AG08395 (cell line): ENCODE data around the gene OR6K3.

Experiments used
- DNase-seq: peaks from one replicate; pipeline ENCODE4 v3.0.0; 2012; ENCODE audit warnings: mixed read lengths, low spot score

The OR6K3 gene

DNA sequence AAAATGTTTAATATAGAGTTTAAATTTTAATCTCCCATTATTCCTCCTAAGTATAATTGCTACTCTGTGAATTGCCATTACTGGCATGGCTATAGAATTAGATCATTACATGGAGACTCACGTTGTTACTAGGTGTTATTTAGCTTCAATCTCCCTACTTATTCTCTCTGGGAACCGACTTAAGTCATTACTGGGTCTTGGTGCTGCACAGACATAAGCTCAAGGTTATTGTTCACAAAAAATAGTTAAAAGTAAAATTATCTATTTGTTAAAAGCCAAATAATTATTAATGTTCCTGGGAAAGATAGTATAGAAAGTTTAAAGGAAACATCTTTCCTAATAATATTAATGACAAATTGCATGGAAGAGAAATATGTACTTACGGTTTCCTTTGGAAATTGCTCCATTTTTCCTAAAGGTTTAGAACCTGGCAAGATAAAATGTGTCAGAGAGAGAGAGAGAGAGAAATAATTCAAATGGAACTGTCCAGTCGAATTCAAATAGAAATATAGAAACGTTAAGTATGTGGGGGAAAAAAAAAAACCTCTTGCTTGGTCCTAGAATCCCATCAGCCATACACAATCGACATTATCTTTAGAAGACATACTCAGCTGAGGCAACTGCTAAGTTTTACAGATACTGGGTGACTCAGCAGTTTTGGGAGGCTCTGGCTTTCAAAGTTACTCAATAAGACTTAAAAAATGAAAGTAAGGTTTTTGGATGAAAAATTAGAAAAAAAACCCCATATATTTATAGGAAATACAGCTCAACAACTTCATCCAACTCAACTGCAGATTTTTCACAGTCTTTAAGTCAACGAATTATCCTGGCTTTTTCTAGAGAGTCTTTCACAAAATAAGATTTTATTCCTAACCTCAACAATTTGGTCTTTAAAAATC is 34.2 kb downstream of the OR6K3 start, which contains the start of gene SPTA1:
SPTA1 (minus strand) TSS at position 605 of the 899 bp plus-strand sequence; CDS start at position 407, 198 bp downstream.
- DNase-seq, result no peak

DNA sequence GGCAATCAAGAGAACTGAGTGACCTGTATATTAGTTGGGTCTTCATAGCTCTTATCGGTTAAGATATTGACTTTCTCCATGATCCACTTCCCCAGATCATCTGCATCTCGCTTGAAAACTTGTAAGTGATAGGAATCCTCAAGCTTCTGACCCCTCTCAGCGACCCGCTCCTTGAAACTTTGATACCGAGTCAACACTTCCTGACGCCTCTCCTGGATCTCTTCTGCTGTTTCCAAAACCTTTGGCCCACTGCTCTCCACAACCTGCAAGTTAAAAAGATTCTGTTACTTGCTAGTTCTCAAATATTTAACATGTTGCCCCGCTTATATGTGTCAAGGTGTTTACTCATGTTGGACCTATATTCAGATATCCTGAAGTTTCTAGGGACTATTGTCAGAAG is 35.4 kb downstream of the OR6K3 start:
- no peak for DNase-seq

DNA sequence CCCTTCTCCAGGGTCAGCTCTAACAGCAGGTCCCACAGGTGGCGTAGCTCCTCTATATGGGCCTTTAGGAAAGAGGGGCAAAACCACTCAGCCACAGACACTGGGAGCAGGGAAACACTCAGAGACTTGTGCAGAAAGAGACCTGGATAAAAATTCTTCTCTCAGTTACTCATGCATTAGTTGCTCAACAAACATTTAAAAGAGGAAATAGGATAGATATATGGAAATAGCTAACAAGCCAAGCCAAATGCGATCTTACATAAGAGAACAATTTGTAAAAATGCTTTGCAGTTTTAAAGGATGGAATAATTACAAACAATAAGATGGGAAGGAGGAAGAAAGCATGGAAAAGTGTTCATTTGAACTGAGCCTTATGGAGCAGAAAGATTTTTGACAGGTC is 38.9 kb downstream of the OR6K3 start:
- DNase-seq, result no peak

DNA sequence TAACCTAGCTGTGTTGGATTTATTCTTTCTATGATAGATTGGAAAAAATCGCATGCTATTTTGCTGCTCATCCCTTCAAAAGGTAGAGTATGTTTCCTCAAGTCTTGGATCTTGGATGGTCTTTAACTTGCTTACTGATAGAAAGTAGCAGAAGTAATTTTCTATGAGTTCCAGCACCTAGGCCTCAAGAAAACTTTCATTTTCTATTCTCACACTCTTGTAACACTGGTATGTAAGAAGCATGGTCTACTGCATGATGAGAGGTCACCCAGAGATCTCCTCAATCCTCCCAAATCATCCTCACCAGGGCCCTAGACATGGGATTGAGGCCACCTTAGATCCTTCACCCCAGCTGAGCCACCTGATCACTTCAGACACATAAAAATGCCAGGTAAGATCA is 41.2 kb downstream of the OR6K3 start:
- no peak for DNase-seq

DNA sequence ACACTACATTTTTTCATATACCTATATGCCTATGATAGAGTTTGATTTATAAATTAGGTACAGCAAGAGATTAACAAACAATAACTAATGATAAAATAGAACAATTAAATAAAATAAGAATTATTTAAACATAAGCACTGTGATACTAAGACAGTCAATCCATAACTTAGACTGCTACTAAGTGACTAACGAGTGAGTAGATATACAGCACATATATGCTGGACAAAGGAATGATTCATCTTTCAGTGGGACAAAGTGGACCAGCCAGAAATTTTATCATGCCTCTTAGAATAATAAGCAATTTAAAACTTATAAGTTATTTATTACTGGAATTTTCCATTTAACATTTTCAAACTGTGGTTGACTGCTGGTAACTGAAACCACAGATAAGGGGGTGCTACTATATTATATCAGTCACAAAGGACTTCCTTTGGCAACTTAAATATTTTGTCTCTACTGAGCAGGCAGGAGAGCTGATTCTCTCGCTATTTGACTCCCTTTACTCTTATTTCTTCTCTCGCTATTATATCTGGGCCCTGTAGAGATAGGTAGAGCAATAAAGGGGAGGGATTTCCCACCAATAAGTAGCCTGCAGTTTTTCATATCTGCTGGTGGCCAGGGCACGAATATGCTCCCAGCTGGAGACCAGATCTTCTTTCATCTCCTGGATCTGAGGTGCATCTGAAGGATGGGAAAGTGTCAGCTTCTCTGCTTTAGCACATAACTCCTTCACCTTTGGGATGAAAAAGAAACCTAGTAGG is 44.8 kb downstream of the OR6K3 start:
- no peak for DNase-seq

DNA sequence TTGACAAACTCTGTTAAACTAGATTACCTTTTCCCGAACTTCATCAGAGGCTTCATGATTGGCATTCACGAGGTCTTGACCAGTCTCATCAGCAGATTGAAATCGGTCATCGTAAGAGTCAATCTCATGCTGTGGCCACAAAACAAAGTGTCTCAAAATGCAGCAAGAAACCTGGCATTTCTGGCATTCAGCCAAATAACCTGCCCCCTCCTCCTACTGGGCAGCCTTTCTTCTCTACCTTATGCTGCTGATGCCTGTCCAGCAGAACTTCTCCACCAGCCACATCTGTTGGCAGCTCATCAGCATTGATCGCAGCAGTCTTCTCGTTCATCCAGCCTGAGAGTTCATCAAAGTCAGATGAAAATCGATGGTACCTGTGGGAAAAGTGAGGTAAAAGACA is 46.2 kb downstream of the OR6K3 start:
- DNase-seq, result no peak
